SK-N-SH (cell line): ENCODE data around the gene ABCC4. TPM values are rescaled to one million over a fixed set of nuclear protein-coding genes. Genes with fewer than 3 reads are reported as not detected.

Source experiments
- CTCF ChIA-PET: fragments of 300-600, 350-600 bp; formaldehyde crosslinking; extraction: SDS; loops from one replicate; lab custom pipeline; 2021; lab: Yijun Ruan, JAX
- POLR2A ChIA-PET: fragments of 350-600 bp; sonication (Branson Sonifier 250); formaldehyde crosslinking; extraction: SDS; loops from one replicate; lab custom pipeline; 2020; ENCODE audit warnings: antibody characterized with exemption, inconsistent platforms; lab: Yijun Ruan, JAX
- DNase-seq: peaks from one replicate; pipeline ENCODE4 v3.0.0; 2012
- H2AFZ ChIP-seq: fragments of 200-600 bp; sonication (generic); 2 replicates; pipeline ENCODE4 v1.8.1; 2016; ENCODE audit warnings: antibody characterized with exemption, mild to moderate bottlenecking, low read depth
- H3F3A ChIP-seq: fragments of 200-600 bp; sonication (generic); replicated peaks from 2 replicates; pipeline ENCODE3; 2016; ENCODE audit warnings: antibody characterized with exemption, mild to moderate bottlenecking; ENCODE audit not compliant: insufficient read depth
- H3K27ac ChIP-seq, 2 experiments: fragments of 200-500 bp in 1 of 2; fragments of 200-600 bp in 1 of 2; sonication (Bioruptor generic) in 1 of 2; sonication (generic), shearing (Covaris generic) in 1 of 2; 2 replicates each; pipeline versions ENCODE4 v1.5.1 to v1.6.1; 2014 to 2016; ENCODE audit warnings: low read depth in 2 of 2, inconsistent platforms in 1 of 2, low read length in 1 of 2, mild to moderate bottlenecking in 1 of 2, mixed read lengths in 1 of 2
- H3K27me3 ChIP-seq: fragments of 200-600 bp; sonication (generic), shearing (Covaris generic); 2 replicates; pipeline ENCODE4 v1.6.1; 2016; ENCODE audit warnings: mixed run types; ENCODE audit not compliant: insufficient read depth
- H3K36me3 ChIP-seq, 2 experiments: fragments of 200-500 bp in 1 of 2; fragments of 200-600 bp in 1 of 2; sonication (Bioruptor generic) in 1 of 2; sonication (generic) in 1 of 2; replicated peaks in 1 of 2; 2 replicates each; pipeline versions ENCODE3 to v1.5.1; 2014 to 2016; ENCODE audit warnings: low read length in 1 of 2, mild to moderate bottlenecking in 1 of 2; ENCODE audit not compliant: insufficient read depth in 2 of 2, control insufficient read depth in 1 of 2
- H3K4me1 ChIP-seq, 2 experiments: fragments of 200-500 bp in 1 of 2; fragments of 200-600 bp in 1 of 2; sonication (Bioruptor generic) in 1 of 2; sonication (generic), shearing (Covaris generic) in 1 of 2; 2 replicates each; pipeline versions ENCODE4 v1.5.1 to v1.6.1; 2014 to 2016; ENCODE audit warnings: low read depth in 1 of 2, low read length in 1 of 2, mixed run types in 1 of 2; ENCODE audit not compliant: insufficient read depth in 2 of 2, control insufficient read depth in 1 of 2
- H3K4me2 ChIP-seq: fragments of 200-600 bp; sonication (generic), shearing (Covaris generic); 2 replicates; pipeline ENCODE4 v1.6.1; 2017; ENCODE audit warnings: mixed run types
- H3K4me3 ChIP-seq, 2 experiments: fragments of 200-500 bp in 1 of 2; fragments of 200-600 bp in 1 of 2; sonication (Bioruptor generic) in 1 of 2; sonication (generic), shearing (Covaris generic) in 1 of 2; 2 replicates each; pipeline versions ENCODE4 v1.5.1 to v1.8.1; 2014 to 2016; ENCODE audit warnings: low read depth in 2 of 2, inconsistent platforms in 1 of 2, low read length in 1 of 2, mild to moderate bottlenecking in 1 of 2, mixed read lengths in 1 of 2, moderate library complexity in 1 of 2
- H3K79me2 ChIP-seq: fragments of 200-600 bp; sonication (generic); 2 replicates; pipeline ENCODE4 v1.8.1; 2017; ENCODE audit warnings: mild to moderate bottlenecking; ENCODE audit not compliant: insufficient read depth
- H3K9ac ChIP-seq: fragments of 200-600 bp; sonication (generic); 2 replicates; pipeline ENCODE4 v1.6.1; 2017; ENCODE audit warnings: mixed run types
- H3K9me2 ChIP-seq: fragments of 200-600 bp; sonication (generic); 2 replicates; pipeline ENCODE4 v1.6.1; 2017; ENCODE audit warnings: mixed run types
- H3K9me3 ChIP-seq: fragments of 200-600 bp; sonication (generic); 2 replicates; pipeline ENCODE4 v1.6.1; 2017; ENCODE audit warnings: mixed run types, mild to moderate bottlenecking, moderate library complexity
- H4K20me1 ChIP-seq: fragments of 200-600 bp; sonication (generic); 2 replicates; pipeline ENCODE4 v1.6.1; 2017; ENCODE audit warnings: mild to moderate bottlenecking, mixed run types; ENCODE audit not compliant: insufficient read depth
- CHD2 ChIP-seq: fragments of 150-350 bp; IDR thresholded peaks from 2 replicates; pipeline ENCODE4 v1.6.1; 2018; ENCODE audit warnings: low read length; ENCODE audit not compliant: partially characterized antibody
- EP300 ChIP-seq, 2 experiments: IDR thresholded peaks; 2 replicates each; pipeline versions ENCODE4 v1.4.0 to v1.6.1; 2012; ENCODE audit warnings: borderline replicate concordance in 1 of 2, low read depth in 1 of 2, low read length in 1 of 2
- EZH2phosphoT487 ChIP-seq: fragments of 200-600 bp; sonication (generic); IDR thresholded peaks from 2 replicates; pipeline ENCODE4 v1.6.1; 2017; ENCODE audit warnings: low read depth, mixed run types, mild to moderate bottlenecking, antibody characterized with exemption, moderate library complexity, borderline replicate concordance
- FOSL2 ChIP-seq: IDR thresholded peaks from 2 replicates; pipeline ENCODE4 v1.4.0; 2012; ENCODE audit warnings: low read depth, mild to moderate bottlenecking, moderate library complexity, borderline replicate concordance
- GABPA ChIP-seq: IDR thresholded peaks from 2 replicates; pipeline ENCODE4 v1.4.0; 2012; ENCODE audit warnings: low read depth, mild to moderate bottlenecking
- JUND ChIP-seq: IDR thresholded peaks from 2 replicates; pipeline ENCODE4 v1.4.0; 2012
- MEF2A ChIP-seq: IDR thresholded peaks from 2 replicates; pipeline ENCODE4 v1.4.0; 2012; ENCODE audit warnings: low read depth, borderline replicate concordance
- MXI1 ChIP-seq: IDR thresholded peaks from 2 replicates; pipeline ENCODE4 v1.6.1; 2012; ENCODE audit warnings: mild to moderate bottlenecking, low read depth, low read length, improper control_type of control experiment
- NFIC ChIP-seq: IDR thresholded peaks from 2 replicates; pipeline ENCODE4 v1.4.0; 2012; ENCODE audit warnings: borderline replicate concordance
- NRF1 ChIP-seq: IDR thresholded peaks from 2 replicates; pipeline ENCODE4 v1.6.1; 2012; ENCODE audit warnings: low read depth, mild to moderate bottlenecking, low read length
- RCOR1 ChIP-seq: fragments of 150-350 bp; IDR thresholded peaks from 2 replicates; pipeline ENCODE4 v1.6.1; 2017; ENCODE audit warnings: antibody characterized with exemption, low read length
- SMC3 ChIP-seq: IDR thresholded peaks from 2 replicates; pipeline ENCODE4 v1.6.1; 2012; ENCODE audit warnings: low read depth, low read length, improper control_type of control experiment
- TEAD4 ChIP-seq: IDR thresholded peaks from 2 replicates; pipeline ENCODE4 v1.4.0; 2012; ENCODE audit warnings: mild to moderate bottlenecking, borderline replicate concordance; ENCODE audit not compliant: insufficient read depth
- WGBS: methylation state at CpG from one replicate; pipeline ENCODE4 v1.1.6; 2017; ENCODE audit warnings: low lambda C conversion rate; 5-methylcytosine and 5-hydroxymethylcytosine counted together
- polyA plus RNA-seq, 3 experiments: library from polyadenylated mRNA; depleted of rRNA; stranded (reverse); fragments of >200 nt; gene quantifications; 2 replicates each; pipeline ENCODE4 v1.2.3, GENCODE V29; 2012
- TF ChIP-seq, protein P1 (sequence below): fragments of 150-350 bp; IDR thresholded peaks from 2 replicates; pipeline ENCODE4 v1.6.1; 2016; ENCODE audit warnings: mild to moderate bottlenecking, low read depth, low read length
- TF ChIP-seq, protein P2 (sequence below): IDR thresholded peaks from 2 replicates; pipeline ENCODE4 v1.4.0; 2012; ENCODE audit warnings: low read depth
- TF ChIP-seq, protein P3 (sequence below): IDR thresholded peaks from 2 replicates; pipeline ENCODE4 v1.4.0; 2012; ENCODE audit warnings: low read depth, borderline replicate concordance
- TF ChIP-seq, protein P4 (sequence below): IDR thresholded peaks from 2 replicates; pipeline ENCODE4 v1.6.1; 2012; ENCODE audit warnings: mild to moderate bottlenecking, low read depth, low read length, moderate library complexity
- TF ChIP-seq, protein P5 (sequence below): IDR thresholded peaks from 2 replicates; pipeline ENCODE4 v1.4.0; 2012; ENCODE audit warnings: low read depth, borderline replicate concordance
- TF ChIP-seq, protein P6 (sequence below): fragments of 150-350 bp; IDR thresholded peaks from 2 replicates; pipeline ENCODE4 v1.6.1; 2017; ENCODE audit warnings: antibody characterized with exemption, low read length, low read depth, borderline replicate concordance

Gene ABCC4
- polyA plus RNA-seq, 1 of the 3 experiments (the other 2 are of a cell fraction), result 7.8 TPM

DNA sequence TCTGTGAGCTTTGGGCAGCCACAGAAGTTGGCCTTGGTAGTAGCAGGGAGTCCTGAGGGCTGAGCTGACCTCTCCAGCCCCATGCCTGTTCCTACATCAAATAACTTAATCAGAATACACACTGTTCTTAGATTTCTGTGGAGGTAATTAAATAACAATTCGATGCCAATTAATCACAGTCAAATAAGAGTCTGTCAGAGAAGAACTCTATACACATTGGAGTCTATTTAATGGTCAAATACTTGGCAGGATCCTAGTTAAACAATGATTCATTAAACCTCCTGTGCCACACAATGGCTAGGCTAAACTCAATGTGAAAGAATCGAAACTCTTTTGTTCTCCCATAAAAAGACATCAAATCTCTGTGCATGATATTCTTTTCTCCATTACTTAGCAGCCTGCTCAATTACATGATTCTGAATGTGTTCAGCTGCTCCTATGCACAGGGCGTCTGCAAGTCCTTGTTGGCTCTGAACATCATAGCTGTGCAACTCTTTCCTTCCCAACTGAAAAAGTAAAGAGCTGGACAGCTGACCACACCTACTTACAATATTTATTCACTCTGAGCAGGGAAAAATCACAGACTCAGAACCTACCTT is 173.1 kb downstream of the ABCC4 start:
- no peaks in the 10 kb centered on the region for H4K20me1 ChIP-seq
- no peak overlapping the region for H2AFZ ChIP-seq
- peaks cover 0 to 5% of the 10 kb centered on the region in 2 experiments for H3K36me3 ChIP-seq
- no peak overlapping the region for H3K27ac ChIP-seq
- no peaks in the 10 kb centered on the region for H3K27me3 ChIP-seq
- H3K9me2 ChIP-seq, result no peaks in the 10 kb centered on the region
- no peak overlapping the region for H3K4me3 ChIP-seq
- no peak overlapping the region for H3K9ac ChIP-seq
- 84% methylated on average over 3 of the region's 3 CpGs for WGBS
- no peak overlapping the region for H3K4me2 ChIP-seq
- H3K4me1 ChIP-seq, result no peaks in the 10 kb centered on the region
- ChIA-PET POLR2A (no interaction called here), CTCF (no interaction called here)
- TF ChIP-seq NFIC (no peak), NRF1 (no peak), TEAD4 (no peak), FOSL2 (no peak), EP300 (IDR thresholded peaks at IDR 0.05; ENCODE audit: borderline replicate concordance in 1 of 2, low read depth in 1 of 2, low read length in 1 of 2) (no peak), MXI1 (no peak), RCOR1 (no peak), MEF2A (no peak), GABPA (no peak), SMC3 (no peak), CHD2 (no peak), EZH2phosphoT487 (no peak)
- TF ChIP-seq, protein P1, sequence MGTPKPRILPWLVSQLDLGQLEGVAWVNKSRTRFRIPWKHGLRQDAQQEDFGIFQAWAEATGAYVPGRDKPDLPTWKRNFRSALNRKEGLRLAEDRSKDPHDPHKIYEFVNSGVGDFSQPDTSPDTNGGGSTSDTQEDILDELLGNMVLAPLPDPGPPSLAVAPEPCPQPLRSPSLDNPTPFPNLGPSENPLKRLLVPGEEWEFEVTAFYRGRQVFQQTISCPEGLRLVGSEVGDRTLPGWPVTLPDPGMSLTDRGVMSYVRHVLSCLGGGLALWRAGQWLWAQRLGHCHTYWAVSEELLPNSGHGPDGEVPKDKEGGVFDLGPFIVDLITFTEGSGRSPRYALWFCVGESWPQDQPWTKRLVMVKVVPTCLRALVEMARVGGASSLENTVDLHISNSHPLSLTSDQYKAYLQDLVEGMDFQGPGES, result no peak
- H3K79me2 ChIP-seq, result no peaks in the 10 kb centered on the region
- H3K9me3 ChIP-seq, result no peaks in the 10 kb centered on the region
- DNase-seq, result no peak
- no peaks in the 10 kb centered on the region for H3F3A ChIP-seq

DNA sequence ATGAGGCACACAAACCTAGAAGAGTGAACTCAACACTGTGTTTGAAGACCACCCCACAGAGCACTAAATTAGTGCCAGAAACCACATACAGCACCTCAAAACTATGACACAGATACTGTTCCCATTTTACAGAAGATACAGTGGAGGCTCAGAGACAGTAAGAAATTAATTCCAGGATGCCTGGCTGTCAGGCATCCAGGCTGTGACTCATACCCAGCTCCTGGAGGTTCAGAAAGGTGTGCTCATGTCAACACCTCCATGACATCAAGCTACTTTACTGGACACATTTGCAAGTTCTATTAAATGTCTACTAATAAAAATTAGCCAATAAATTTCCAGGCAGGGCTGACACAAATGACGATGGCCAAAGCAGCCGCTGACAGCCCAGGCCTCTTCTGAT is 176.3 kb downstream of the ABCC4 start:
- CTCF ChIA-PET, result no interaction called here
- POLR2A ChIA-PET, result no interaction called here
- TF ChIP-seq, protein P2, sequence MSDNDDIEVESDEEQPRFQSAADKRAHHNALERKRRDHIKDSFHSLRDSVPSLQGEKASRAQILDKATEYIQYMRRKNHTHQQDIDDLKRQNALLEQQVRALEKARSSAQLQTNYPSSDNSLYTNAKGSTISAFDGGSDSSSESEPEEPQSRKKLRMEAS, result no peak
- no peak for TF ChIP-seq TEAD4
- TF ChIP-seq NFIC, result no peak
- no peak for TF ChIP-seq SMC3
- TF ChIP-seq, protein P3, sequence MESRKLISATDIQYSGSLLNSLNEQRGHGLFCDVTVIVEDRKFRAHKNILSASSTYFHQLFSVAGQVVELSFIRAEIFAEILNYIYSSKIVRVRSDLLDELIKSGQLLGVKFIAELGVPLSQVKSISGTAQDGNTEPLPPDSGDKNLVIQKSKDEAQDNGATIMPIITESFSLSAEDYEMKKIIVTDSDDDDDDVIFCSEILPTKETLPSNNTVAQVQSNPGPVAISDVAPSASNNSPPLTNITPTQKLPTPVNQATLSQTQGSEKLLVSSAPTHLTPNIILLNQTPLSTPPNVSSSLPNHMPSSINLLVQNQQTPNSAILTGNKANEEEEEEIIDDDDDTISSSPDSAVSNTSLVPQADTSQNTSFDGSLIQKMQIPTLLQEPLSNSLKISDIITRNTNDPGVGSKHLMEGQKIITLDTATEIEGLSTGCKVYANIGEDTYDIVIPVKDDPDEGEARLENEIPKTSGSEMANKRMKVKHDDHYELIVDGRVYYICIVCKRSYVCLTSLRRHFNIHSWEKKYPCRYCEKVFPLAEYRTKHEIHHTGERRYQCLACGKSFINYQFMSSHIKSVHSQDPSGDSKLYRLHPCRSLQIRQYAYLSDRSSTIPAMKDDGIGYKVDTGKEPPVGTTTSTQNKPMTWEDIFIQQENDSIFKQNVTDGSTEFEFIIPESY, result no peak
- TF ChIP-seq, protein P4, sequence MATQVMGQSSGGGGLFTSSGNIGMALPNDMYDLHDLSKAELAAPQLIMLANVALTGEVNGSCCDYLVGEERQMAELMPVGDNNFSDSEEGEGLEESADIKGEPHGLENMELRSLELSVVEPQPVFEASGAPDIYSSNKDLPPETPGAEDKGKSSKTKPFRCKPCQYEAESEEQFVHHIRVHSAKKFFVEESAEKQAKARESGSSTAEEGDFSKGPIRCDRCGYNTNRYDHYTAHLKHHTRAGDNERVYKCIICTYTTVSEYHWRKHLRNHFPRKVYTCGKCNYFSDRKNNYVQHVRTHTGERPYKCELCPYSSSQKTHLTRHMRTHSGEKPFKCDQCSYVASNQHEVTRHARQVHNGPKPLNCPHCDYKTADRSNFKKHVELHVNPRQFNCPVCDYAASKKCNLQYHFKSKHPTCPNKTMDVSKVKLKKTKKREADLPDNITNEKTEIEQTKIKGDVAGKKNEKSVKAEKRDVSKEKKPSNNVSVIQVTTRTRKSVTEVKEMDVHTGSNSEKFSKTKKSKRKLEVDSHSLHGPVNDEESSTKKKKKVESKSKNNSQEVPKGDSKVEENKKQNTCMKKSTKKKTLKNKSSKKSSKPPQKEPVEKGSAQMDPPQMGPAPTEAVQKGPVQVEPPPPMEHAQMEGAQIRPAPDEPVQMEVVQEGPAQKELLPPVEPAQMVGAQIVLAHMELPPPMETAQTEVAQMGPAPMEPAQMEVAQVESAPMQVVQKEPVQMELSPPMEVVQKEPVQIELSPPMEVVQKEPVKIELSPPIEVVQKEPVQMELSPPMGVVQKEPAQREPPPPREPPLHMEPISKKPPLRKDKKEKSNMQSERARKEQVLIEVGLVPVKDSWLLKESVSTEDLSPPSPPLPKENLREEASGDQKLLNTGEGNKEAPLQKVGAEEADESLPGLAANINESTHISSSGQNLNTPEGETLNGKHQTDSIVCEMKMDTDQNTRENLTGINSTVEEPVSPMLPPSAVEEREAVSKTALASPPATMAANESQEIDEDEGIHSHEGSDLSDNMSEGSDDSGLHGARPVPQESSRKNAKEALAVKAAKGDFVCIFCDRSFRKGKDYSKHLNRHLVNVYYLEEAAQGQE, result no peak
- TF ChIP-seq, protein P5, sequence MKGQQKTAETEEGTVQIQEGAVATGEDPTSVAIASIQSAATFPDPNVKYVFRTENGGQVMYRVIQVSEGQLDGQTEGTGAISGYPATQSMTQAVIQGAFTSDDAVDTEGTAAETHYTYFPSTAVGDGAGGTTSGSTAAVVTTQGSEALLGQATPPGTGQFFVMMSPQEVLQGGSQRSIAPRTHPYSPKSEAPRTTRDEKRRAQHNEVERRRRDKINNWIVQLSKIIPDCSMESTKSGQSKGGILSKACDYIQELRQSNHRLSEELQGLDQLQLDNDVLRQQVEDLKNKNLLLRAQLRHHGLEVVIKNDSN, result no peak
- TF ChIP-seq, protein P6, sequence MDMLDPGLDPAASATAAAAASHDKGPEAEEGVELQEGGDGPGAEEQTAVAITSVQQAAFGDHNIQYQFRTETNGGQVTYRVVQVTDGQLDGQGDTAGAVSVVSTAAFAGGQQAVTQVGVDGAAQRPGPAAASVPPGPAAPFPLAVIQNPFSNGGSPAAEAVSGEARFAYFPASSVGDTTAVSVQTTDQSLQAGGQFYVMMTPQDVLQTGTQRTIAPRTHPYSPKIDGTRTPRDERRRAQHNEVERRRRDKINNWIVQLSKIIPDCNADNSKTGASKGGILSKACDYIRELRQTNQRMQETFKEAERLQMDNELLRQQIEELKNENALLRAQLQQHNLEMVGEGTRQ, result no peak
- TF ChIP-seq JUND, result no peak

More for the DNA sequence above, 176.3 kb downstream of the ABCC4 start:
- Histone ChIP-seq H3K9me3 (no peaks in the 10 kb centered on the region), H3F3A (no peaks in the 10 kb centered on the region), H4K20me1 (no peaks in the 10 kb centered on the region), H3K27me3 (no peaks in the 10 kb centered on the region), H3K4me1 (no peaks in the 10 kb centered on the region), H3K4me3 (no peak overlapping the region), H3K36me3 (no peaks in the 10 kb centered on the region), H3K79me2 (no peaks in the 10 kb centered on the region), H3K9ac (no peak overlapping the region), H2AFZ (no peak overlapping the region), H3K9me2 (no peaks in the 10 kb centered on the region), H3K27ac (no peak overlapping the region), H3K4me2 (no peak overlapping the region)
- DNase-seq, result no peak
- 95% methylated on average over 2 of the region's 2 CpGs for WGBS
